Esophagus muscularis mucosa (tissue), 3 donors: ENCODE measurements around the gene CUL2.

ENCODE experiments used
- CTCF ChIP-seq, 3 experiments: fragments of 200-600 bp in 2 of 3; fragments of 450-650 bp in 1 of 3; sonication (generic) in 2 of 3; IDR thresholded peaks; one replicate each; pipeline ENCODE4 v1.5.1; 2017 to 2019; ENCODE audit warnings: antibody characterized with exemption in 3 of 3, mild to moderate bottlenecking in 2 of 3, moderate library complexity in 1 of 3
- POLR2A ChIP-seq: fragments of 450-650 bp; IDR thresholded peaks from one replicate; pipeline ENCODE4 v1.6.1; 2017; ENCODE audit warnings: antibody characterized with exemption, moderate library complexity, mild to moderate bottlenecking, low read depth

GRCh38 chr10:35126062-35126529 is 36.0 kb upstream of the CUL2 start:
- TF ChIP-seq CTCF (IDR thresholded peaks at IDR 0.05): no peak
- no peak for TF ChIP-seq POLR2A
